GM23248 (cell line): Measurements from ENCODE around the gene STK24.

Experiments
- EZH2 ChIP-seq: fragments of 200-600 bp; sonication (generic); IDR thresholded peaks from 2 replicates; pipeline ENCODE4 v1.6.1; 2018; ENCODE audit warnings: antibody characterized with exemption, mild to moderate bottlenecking; ENCODE audit not compliant: insufficient read depth, poor library complexity, severe bottlenecking
- EZH2phosphoT487 ChIP-seq: fragments of 200-600 bp; sonication (generic); IDR thresholded peaks from 2 replicates; pipeline ENCODE4 v1.6.1; 2018; ENCODE audit warnings: antibody characterized with exemption, moderate library complexity, mild to moderate bottlenecking, low read depth; ENCODE audit not compliant: insufficient read depth

DNA sequence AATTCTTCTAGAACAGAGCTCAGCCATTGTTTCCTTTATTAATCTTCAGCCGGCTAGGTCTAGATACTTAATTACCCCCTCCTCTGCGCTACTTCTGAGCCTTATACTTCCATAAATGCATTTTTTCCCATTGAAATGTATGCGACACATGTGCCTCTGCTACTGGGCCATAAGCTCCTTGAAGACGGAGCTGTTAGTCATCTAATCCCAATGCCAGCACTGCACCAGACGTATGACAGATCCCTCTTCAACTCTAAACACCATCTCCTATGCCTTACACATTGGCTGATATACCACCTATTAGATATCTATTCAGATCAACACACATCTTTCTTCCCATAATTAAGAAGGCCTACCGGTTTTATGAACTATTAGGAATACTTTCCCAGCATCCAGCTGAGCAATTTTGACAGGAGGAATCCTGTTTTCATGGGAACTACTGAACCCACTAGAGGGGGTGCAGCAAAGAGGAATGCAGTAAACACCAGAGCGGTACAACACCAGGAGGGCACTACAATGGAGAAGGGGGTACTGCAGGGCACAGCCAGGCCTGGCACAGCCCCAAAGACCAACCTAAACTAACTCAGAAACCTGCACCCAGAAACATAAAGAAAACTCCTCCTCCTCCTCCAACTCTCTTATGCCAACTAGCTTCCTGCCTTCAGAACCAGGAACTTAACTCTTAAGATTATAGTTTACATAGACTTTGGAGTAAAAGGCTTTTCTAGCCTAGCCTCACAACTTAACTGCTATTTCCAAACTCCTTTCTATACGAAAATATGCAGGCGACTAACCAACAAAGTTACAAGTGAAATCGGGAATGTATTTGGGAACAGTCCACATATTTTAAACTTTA, 18.7 kb downstream of the STK24 start:
- no peak for TF ChIP-seq EZH2
- TF ChIP-seq EZH2phosphoT487, result no peak
